ENCODE data around the gene GPBP1L1.
"Not testable (repeated sequence)": the region's sequence is repeated elsewhere in the genome, so short reads cannot be mapped to it uniquely, and the experiment has no call there.

GPBP1L1 gene

DNA sequence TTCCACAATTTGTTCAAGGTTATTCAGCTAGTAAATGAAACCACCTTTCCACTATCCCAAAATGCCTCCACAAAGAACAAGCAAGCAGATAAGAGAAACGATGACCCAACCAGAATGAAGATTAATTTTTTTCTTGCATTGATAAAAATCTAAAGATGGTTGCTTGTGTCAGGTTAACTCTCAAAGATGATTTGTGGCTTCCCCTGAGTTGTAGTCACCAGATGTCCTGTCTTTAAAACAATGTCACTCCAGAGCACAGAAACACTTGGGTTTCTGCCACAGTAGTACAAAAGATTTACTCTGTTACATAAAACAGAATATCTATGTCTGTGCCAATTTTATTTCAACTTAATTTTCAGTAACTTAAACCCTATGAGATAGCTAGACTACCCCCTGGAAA lies 51.1 kb downstream of the GPBP1L1 start:
- no peak for DNase-seq (ENCODE audit: low read depth)

DNA sequence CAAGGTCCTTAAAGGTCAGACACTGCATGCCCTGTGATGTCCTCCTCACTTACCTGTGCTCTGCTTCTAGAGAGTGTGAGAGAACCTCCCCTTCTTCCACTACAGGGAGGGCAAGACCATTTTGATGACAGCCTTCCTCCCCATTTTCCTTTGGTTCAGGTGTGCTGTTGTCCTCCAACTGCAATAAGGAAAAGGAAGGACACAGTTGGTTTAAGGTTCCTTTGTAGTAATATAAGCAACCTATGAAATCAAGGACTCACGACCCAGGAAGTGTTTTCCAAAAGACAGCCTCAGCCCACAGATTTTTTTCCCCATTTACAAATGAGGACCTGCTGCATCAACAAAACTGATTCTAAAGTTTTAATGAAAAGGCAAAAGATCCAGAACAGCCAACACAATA lies 55.9 kb downstream of the GPBP1L1 start:
- DNase-seq (ENCODE audit: low read depth) = no peak

DNA sequence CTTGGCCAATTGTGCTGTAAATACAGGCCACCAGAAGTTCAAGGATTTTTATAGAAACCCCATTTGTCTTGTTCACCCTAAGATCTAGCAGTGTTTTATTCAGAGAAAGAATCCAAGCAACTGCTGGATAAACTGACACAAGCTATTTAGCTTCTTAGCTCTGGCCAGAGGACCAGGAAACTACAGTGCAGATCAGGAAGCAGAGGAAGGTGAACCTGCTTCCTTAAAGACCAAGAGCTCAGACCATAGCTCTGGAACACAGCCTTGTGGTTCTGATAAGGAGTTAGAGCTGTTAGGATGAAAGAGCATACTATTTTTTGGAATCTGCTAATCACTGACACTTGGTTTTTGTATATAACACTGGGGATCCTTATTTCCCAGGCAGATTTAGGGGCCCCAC lies 57.3 kb downstream of the GPBP1L1 start:
- no peak for DNase-seq (ENCODE audit: low read depth)

DNA sequence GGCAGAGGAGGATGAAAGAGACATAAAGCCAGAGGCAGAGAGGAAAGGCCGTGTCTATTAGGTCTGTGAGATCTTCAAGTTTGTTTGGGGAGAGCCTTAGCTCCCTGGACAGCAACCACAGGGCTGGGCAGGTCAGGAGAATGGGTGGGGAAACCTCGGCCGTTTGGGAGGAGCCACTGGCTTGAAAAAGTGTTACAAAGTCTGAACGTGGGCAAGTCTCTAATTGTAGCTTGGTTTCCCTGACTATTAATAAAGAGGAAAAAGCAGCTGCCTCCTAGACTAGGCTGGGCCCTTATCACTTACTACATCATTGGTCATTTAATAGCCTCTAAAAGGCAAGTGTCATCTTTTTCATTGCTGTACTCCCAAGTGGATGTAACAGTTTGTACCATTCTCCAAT lies 62.4 kb downstream of the GPBP1L1 start, which contains the start of gene CCDC17:
Gene CCDC17 (minus strand): TSS at position 83 of the 400 bp plus-strand sequence. CDS start 145 bp downstream, outside the sequence.
- no peak for DNase-seq (ENCODE audit: low read depth)

GRCh38 chr1:45622524-45623394 lies 63.6 kb downstream of the GPBP1L1 start:
- DNase-seq (ENCODE audit: low read depth) = no peak

DNA sequence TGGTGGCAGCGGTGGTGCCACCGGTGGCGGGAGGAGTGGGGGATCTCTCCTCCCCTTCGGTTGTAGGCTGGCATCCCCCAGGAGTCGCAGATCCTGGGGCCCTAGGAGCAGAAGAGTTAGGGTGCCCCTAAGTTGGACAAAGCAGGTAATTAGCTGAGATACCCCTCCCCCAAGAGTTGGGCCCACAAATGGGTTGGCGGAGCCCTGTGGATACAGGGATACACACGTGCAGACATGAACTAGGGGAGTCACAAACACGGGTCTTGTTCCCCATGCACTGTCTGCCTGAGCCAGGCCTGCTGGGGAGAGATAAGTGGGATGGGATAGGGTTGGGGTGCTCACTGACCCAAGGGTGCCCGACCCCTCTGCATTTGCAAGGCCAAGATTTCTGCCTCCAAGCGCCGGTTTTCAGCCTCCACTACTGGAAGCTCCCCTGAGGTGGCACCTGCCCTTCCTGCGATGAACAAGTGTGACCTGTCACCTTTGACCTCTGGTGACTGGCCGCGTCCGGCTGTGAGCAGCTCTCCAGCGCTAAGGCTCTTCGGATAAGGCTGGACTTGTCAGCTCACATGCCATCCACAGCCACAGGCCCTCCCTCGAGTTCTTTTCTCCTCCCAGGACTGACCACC lies 64.3 kb downstream of the GPBP1L1 start:
- DNase-seq (ENCODE audit: low read depth) = no peak

DNA sequence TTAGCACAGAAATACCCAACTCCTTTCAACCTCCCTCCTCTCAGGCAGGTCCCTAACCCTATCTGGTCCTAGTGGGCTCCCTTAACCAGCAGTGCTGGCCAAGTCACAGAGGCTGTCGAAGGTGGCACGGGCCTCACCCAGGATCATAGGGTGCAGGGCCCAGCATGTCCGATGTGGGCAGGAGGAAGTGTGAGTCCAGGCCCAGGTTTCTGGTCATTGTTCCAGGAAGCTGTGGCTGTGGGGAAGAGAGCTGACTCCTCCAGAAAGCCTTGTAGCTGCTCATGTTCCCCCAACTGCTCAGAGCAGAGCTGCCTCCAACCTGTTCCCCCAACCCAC lies 64.9 kb downstream of the GPBP1L1 start:
- DNase-seq (ENCODE audit: low read depth) = no peak

DNA sequence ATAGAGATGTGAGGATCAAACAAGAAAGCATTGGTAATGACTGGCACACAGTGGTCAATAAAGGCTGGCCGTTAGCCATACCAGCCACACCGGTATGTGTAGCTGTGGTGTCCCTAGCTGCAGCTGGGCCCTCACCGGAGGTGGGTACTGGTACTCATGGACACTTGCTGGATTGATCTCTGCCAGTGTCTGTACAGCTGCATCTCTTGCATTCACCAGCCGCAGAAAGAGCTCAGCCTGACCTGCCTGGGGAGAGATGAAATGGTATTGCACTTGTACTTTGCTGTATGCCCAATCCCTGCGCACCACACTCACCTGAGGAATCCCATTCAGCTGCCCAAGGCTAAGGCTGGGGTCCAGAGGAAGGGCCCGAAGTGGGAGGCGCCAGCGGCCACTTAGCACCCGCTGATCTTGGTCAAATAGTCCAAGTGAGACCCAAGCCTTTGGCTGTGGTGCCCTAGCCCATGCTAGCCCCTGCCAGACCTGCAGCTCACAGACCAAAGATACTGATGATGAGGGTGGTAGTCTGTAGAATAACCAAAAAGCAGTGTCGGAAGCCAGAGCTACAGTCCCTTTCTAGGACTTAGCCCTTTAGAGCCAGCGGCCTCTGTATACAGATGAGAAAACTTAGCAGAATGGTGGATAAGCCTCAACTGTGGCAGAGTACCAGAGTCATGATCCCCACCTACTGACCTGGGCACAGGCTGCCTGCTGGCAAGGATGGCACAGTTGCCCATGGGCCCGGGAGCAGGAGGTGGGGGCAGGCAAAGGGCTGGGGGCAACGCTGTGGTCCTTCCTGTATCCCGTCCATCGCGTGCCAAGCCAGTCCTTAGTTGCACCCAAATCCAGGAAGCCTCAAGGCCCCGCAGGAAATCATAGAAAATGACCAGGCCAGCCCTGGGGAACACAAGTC lies 65.5 kb downstream of the GPBP1L1 start:
- no peak for DNase-seq (ENCODE audit: low read depth)

DNA sequence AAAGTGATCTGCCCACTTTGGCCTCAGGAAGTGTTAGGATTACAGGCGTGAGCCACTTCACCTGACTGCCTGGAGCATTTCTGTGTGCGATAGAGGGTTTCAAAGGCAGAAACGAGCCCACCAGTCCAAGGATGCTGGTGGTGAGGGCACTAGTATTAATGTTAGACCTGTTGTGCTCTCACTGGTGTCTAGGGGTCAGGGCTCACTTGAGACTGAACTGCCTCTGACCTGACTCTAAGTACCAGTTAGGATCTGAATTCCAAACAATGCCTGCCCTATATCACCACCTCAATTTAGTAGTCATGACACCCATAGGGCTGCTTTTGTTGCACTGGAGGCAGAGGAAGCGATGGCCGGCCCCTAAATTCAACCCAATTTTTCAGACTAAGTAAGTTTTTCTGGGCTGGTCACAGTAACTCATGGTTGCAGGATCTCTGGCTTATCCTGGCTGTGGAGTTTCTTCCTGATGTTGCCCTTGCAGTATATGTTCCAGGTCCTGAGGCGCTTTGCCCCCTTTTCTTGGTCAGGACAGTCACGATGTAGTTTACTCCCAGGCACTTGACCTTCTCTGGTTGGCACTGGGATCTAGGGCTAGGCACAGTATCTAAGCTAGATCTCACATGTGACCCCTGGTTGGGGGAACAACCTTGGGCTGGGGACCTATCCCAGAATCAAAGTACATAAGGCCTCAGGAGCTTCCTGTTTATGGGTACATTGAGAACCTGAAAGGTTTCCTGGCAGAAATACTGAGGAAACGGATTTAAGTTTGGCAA lies 67.0 kb downstream of the GPBP1L1 start:
- no peak for DNase-seq (ENCODE audit: low read depth)

- DNase-seq (ENCODE audit: low read depth) = no peak
Observed at GRCh38 chr1:45617618-45618017, 68.7 kb downstream of the GPBP1L1 start.

GRCh38 chr1:45615885-45616284 lies 70.4 kb downstream of the GPBP1L1 start:
- no peak for DNase-seq (ENCODE audit: low read depth)

DNA sequence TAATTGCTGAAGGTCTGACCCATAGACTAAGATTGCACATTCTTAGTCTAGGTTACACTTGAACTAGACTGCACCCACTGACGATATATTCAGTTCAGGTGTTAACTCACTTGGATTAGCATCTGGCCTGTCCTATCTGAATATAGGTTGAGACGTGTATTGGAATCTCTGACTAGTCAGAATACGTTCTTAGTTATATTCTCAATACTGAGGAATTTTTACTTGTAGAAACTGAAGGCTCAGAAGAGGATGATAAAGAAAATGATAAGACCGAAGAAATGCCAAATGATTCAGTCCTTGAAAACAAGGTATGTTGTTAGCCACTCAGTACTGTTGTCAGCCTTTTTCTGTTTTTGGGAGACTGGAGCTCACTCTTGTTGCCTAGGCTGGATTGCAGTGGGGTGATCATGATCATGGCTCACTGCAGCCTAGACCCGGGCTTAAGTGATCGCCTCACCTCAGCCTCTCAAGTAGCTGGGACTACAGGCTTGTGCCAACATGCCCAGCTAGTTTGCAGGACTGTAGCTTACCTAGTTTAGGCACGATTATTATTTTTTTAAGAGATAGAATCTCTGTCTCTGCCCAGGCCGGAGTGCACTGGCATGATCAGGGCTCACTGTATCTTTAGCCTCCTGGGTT lies 73.3 kb downstream of the GPBP1L1 start:
- DNase-seq (ENCODE audit: low read depth) = no peak

DNA sequence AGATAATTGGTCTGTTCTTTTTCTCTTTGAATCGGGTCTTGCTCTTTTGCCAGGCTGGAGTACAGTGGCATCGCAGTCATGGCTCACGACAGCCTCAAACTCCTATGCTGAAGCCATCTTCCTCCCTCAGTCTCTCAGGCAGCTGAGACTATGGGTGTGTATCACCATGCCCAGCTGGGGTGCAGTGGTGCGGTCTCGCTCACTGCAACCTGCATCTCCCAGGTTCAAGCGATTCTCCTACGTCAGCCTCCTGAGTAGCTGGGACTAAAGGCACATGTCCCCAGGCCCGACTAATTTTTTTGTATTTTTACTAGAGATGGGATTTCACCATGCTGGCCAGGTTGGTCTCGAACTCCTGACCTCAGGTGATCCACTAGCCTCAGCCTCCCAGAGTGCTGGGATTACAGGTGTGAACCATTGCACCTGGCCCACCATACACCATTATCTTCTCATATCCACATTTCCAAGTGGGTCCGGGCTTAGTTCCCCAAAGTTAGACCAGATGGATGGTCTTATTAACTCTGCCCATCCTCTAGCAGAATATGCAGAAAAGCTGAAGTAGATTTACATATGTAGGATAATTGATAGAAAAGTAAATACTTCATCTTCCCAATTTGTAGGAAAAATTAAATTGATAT lies 75.6 kb downstream of the GPBP1L1 start:
- no peak for DNase-seq (ENCODE audit: low read depth)

GRCh38 chr1:45608175-45609156 lies 77.9 kb downstream of the GPBP1L1 start:
- no peak for DNase-seq (ENCODE audit: low read depth)

DNA sequence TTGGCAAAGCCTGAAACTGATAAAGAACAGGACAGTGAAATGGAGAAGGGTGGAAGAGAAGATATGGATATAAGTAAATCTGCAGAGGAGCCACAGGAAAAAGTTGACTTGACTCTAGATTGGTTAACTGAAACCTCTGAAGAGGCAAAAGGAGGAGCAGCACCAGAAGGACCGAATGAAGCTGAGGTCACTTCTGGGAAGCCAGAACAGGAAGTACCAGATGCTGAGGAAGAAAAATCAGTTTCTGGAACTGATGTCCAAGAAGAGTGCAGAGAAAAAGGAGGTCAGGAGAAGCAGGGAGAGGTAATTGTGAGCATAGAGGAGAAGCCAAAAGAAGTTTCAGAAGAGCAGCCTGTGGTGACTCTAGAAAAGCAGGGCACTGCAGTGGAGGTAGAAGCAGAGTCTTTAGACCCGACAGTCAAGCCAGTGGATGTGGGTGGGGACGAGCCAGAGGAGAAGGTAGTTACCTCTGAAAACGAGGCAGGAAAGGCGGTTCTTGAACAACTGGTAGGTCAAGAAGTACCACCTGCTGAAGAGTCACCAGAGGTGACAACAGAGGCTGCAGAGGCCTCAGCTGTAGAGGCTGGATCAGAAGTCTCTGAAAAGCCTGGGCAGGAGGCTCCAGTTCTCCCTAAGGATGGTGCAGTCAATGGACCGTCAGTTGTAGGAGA lies 78.8 kb downstream of the GPBP1L1 start:
- DNase-seq (ENCODE audit: low read depth) = no peak

DNA sequence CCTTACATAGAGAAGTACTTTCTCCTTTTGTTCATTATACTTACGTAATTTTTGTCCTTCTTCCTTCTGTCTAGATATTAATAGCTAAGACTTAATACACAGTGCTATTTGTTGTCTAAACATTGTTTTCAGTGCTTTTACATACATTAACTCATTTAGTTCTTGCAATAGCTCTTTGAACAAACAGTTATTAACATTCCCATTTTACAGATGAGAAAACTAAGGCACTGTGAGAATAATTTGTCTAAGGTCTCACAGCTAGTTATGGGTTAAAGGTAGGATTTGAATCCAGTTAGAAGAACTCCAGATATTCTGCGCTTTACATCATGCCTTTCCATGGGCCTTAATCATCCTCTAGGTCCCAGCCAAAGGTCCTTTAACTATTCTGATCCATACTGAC lies 82.1 kb downstream of the GPBP1L1 start:
- no peak for DNase-seq (ENCODE audit: low read depth)

DNA sequence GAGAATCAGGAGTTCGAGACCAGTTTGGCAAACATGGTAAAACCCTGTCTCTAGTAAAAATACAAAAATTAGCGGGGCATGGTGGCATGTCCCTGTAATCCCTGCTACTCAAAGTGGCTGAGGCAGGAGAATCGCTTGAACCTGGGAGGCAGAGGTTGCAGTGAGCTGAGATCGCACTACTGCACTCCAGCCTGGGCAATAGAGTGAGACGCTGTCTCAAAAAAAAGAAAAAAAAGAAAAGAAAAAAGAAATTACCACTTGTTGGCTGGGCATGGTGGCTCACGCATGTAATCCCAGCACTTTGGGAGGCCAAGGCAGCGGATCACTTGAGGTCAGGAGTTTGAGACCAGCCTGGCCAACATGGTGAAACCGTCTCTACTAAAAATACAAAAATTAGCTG lies 89.6 kb downstream of the GPBP1L1 start:
- not testable (repeated sequence) for DNase-seq (ENCODE audit: low read depth)

DNA sequence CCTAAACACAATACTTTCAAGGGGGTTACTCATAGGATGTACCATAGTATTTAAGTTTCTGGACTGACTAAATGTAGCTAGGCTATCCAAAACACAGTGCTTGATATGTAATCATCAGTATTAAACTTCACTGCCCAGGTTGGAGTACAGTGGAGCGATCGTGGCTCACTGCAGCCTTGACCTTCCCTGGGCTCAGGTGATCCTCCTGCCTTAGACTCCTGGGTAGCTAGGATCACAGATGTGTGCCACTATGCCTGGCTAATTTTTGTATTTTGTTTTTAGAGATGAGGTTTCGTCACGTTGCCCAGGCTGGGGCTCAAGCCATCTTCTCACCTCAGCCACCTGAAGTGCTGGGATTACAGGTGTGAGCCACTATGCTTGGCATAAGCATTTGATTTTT lies 91.9 kb downstream of the GPBP1L1 start:
- DNase-seq (ENCODE audit: low read depth) = no peak

- no peak for DNase-seq (ENCODE audit: low read depth)
Observed at GRCh38 chr1:45589861-45590260, 96.5 kb downstream of the GPBP1L1 start.

Data from stromal cell of bone marrow (primary cell).